Esophagus squamous epithelium (tissue), 4 donors: ENCODE results near the gene KDM3B.

ENCODE experiments used
- CTCF ChIP-seq, 6 experiments: fragments of 450-650 bp in 4 of 6; fragments of 200-600 bp in 2 of 6; sonication (generic) in 2 of 6; IDR thresholded peaks; one replicate each; pipeline ENCODE4 v1.5.1; 2016 to 2019; ENCODE audit warnings: antibody characterized with exemption in 6 of 6, mild to moderate bottlenecking in 4 of 6, moderate library complexity in 4 of 6
- POLR2A ChIP-seq, 4 donors: fragments of 450-650 bp; IDR thresholded peaks; one replicate each; pipeline ENCODE4 v1.6.1; 2017; ENCODE audit warnings: antibody characterized with exemption in 4 of 4, mild to moderate bottlenecking in 4 of 4, moderate library complexity in 3 of 4

GRCh38 chr5:138471052-138471361 is 118.5 kb downstream of the KDM3B start:
- TF ChIP-seq CTCF (IDR thresholded peaks at IDR 0.05) (no peak), POLR2A (IDR thresholded peaks at IDR 0.05) (no peak)
